ENCODE results near the gene FAIM.

Gene FAIM

DNA sequence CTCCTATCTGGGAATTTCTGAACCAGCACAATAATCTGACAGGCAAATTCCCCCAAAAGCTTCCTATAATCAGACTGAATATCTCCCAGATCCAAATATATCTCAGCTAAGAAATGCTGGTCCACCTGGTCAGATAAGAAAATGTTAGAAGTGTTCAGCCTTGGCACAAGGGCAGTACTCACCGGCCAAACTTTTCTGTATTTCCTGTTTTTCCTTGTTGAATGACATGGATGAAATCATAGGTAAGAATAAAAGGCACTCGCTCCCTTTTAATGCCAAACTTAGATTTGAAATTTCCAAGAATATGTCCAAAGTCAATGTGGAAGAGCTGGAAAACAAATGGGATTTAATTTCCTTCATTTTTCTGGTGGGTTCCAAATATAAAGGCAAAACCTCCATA is 48.9 kb downstream of the FAIM start:
- H3K18ac ChIP-seq (ENCODE audit: low read length): no peak overlapping the region
- no peak overlapping the region for H2AK5ac ChIP-seq (ENCODE audit: low read depth, low read length)
- H4K8ac ChIP-seq (ENCODE audit: low read depth, low read length): no peak overlapping the region
- H3K14ac ChIP-seq (ENCODE audit: low read length): no peak overlapping the region
- H3K23ac ChIP-seq (ENCODE audit: low read depth, low read length, poor library complexity): no peak overlapping the region
- H3K4me1 ChIP-seq (ENCODE audit: control insufficient read depth in 2 of 2, insufficient read depth in 1 of 2, low read depth in 1 of 2, low read length in 2 of 2): no peaks in the 10 kb centered on the region
- no peak overlapping the region for H3K27ac ChIP-seq (replicated peaks; ENCODE audit: low read length)
- WGBS, 2 donors (ENCODE audit: extremely low coverage in 2 of 2, insufficient read length in 2 of 2, insufficient replicate concordance in 1 of 2): no CpG with 5 or more reads among the region's 2 CpGs
- no peak overlapping the region for H4K91ac ChIP-seq (ENCODE audit: low read depth, low read length, poor library complexity)
- H3K27me3 ChIP-seq (ENCODE audit: control insufficient read depth in 3 of 3, insufficient read depth in 3 of 3, low read depth in 1 of 3, low read length in 3 of 3): no peaks in the 10 kb centered on the region
- no peak overlapping the region for H2BK120ac ChIP-seq (ENCODE audit: low read depth, low read length)
- H3K36me3 ChIP-seq (replicated peaks in 1 of 2; ENCODE audit: control insufficient read depth in 2 of 2, insufficient read depth in 2 of 2, low read length in 2 of 2): peaks cover 6 to 43% of the 10 kb centered on the region in 2 donors
- H3K4ac ChIP-seq (ENCODE audit: low read length): no peak overlapping the region
- no peak overlapping the region for H3K4me2 ChIP-seq (ENCODE audit: insufficient read depth, low read length, poor library complexity, severe bottlenecking)
- no peak overlapping the region for H3K4me3 ChIP-seq (ENCODE audit: low read length in 2 of 2)
- H3K79me1 ChIP-seq (ENCODE audit: low read depth, low read length): no peaks in the 10 kb centered on the region
- H2BK12ac ChIP-seq (ENCODE audit: low read length): no peak overlapping the region
- no peak for DNase-seq (ENCODE audit: low spot score)
- no peak overlapping the region for H3K9ac ChIP-seq (ENCODE audit: low read depth, low read length, poor library complexity)
- no peaks in the 10 kb centered on the region for H3K9me3 ChIP-seq (replicated peaks in 1 of 2; ENCODE audit: control insufficient read depth in 2 of 2, insufficient read depth in 1 of 2, low read depth in 1 of 2, low read length in 2 of 2)
- H2BK15ac ChIP-seq (ENCODE audit: low read length): no peak overlapping the region
- H2AFZ ChIP-seq (ENCODE audit: low read length): no peak overlapping the region
- H2BK5ac ChIP-seq (ENCODE audit: low read length): no peak overlapping the region

DNA sequence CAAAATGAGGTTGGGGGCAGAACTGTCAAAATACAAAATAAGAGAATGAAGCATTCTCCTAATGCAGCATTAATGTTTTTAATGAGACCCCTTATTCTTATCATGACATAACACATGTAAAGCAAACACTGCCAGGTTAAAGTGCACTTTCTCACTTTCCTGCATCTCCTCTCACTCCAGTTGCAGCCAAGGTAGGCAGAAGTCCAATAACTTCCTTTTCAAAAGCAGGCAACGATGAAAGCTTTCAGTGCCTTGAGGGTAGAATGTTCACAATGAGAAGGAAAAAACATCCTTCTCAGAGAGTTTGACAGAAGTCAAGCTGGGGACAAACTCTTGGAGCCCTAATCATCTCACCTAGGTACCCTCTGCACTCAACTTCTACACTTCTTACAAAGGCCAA is 59.5 kb downstream of the FAIM start:
- Histone ChIP-seq H3K23ac (ENCODE audit: low read depth, low read length, poor library complexity) (no peak overlapping the region), H3K79me1 (ENCODE audit: low read depth, low read length) (no peaks in the 10 kb centered on the region), H3K27ac (replicated peaks; ENCODE audit: low read length) (no peak overlapping the region), H2AK5ac (ENCODE audit: low read depth, low read length) (no peak overlapping the region), H3K4me3 (ENCODE audit: low read length in 2 of 2) (no peak overlapping the region), H3K9ac (ENCODE audit: low read depth, low read length, poor library complexity) (no peak overlapping the region), H3K4me2 (ENCODE audit: insufficient read depth, low read length, poor library complexity, severe bottlenecking) (no peak overlapping the region), H4K8ac (ENCODE audit: low read depth, low read length) (no peak overlapping the region), H3K9me3 (replicated peaks in 1 of 2; ENCODE audit: control insufficient read depth in 2 of 2, insufficient read depth in 1 of 2, low read depth in 1 of 2, low read length in 2 of 2) (peaks cover 0 to 2% of the 10 kb centered on the region in 2 donors), H3K36me3 (replicated peaks in 1 of 2; ENCODE audit: control insufficient read depth in 2 of 2, insufficient read depth in 2 of 2, low read length in 2 of 2) (peaks cover 3 to 27% of the 10 kb centered on the region in 2 donors), H2BK5ac (ENCODE audit: low read length) (no peak overlapping the region), H3K18ac (ENCODE audit: low read length) (no peak overlapping the region), H4K91ac (ENCODE audit: low read depth, low read length, poor library complexity) (no peak overlapping the region), H2AFZ (ENCODE audit: low read length) (no peak overlapping the region), H3K4ac (ENCODE audit: low read length) (no peak overlapping the region), H2BK15ac (ENCODE audit: low read length) (no peak overlapping the region), H3K4me1 (ENCODE audit: control insufficient read depth in 2 of 2, insufficient read depth in 1 of 2, low read depth in 1 of 2, low read length in 2 of 2) (peaks cover 0 to 16% of the 10 kb centered on the region in 2 donors), H2BK120ac (ENCODE audit: low read depth, low read length) (no peak overlapping the region), H2BK12ac (ENCODE audit: low read length) (no peak overlapping the region), H3K27me3 (ENCODE audit: control insufficient read depth in 3 of 3, insufficient read depth in 3 of 3, low read depth in 1 of 3, low read length in 3 of 3) (no peaks in the 10 kb centered on the region), H3K14ac (ENCODE audit: low read length) (no peak overlapping the region)
- no CpG with 5 or more reads among the region's 1 CpG for WGBS, 2 donors (ENCODE audit: extremely low coverage in 2 of 2, insufficient read length in 2 of 2, insufficient replicate concordance in 1 of 2)
- no peak for DNase-seq (ENCODE audit: low spot score)

DNA sequence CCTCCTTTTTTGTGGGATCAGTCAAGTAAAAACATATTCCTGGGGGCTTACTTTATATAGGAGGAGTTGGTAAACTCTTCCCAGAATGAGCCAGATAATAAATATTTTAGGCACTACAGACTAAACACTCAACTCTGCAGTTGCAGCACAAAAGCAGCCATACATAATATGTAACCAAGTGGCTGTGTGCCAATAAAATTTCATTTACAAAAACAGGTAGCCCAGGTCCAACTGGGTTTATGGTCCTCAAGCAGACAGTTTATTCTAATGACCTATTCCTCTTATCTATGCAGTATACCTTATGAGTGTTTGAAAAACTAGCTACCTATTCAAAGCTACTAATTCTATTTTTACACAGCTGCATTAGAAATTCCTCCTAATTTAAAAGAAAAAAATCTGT is 61.8 kb downstream of the FAIM start:
- Histone ChIP-seq H3K36me3 (replicated peaks in 1 of 2; ENCODE audit: control insufficient read depth in 2 of 2, insufficient read depth in 2 of 2, low read length in 2 of 2) (peaks cover 3 to 11% of the 10 kb centered on the region in 2 donors), H3K79me1 (ENCODE audit: low read depth, low read length) (no peaks in the 10 kb centered on the region), H2AK5ac (ENCODE audit: low read depth, low read length) (no peak overlapping the region), H3K27me3 (ENCODE audit: control insufficient read depth in 3 of 3, insufficient read depth in 3 of 3, low read depth in 1 of 3, low read length in 3 of 3) (no peaks in the 10 kb centered on the region), H2AFZ (ENCODE audit: low read length) (no peak overlapping the region), H2BK12ac (ENCODE audit: low read length) (no peak overlapping the region), H3K4me1 (ENCODE audit: control insufficient read depth in 2 of 2, insufficient read depth in 1 of 2, low read depth in 1 of 2, low read length in 2 of 2) (peaks cover 0 to 29% of the 10 kb centered on the region in 2 donors), H3K4ac (ENCODE audit: low read length) (no peak overlapping the region), H4K91ac (ENCODE audit: low read depth, low read length, poor library complexity) (no peak overlapping the region), H2BK15ac (ENCODE audit: low read length) (no peak overlapping the region), H3K4me2 (ENCODE audit: insufficient read depth, low read length, poor library complexity, severe bottlenecking) (no peak overlapping the region), H3K9ac (ENCODE audit: low read depth, low read length, poor library complexity) (no peak overlapping the region), H3K9me3 (replicated peaks in 1 of 2; ENCODE audit: control insufficient read depth in 2 of 2, insufficient read depth in 1 of 2, low read depth in 1 of 2, low read length in 2 of 2) (peaks cover 2 to 13% of the 10 kb centered on the region in 2 donors), H3K18ac (ENCODE audit: low read length) (no peak overlapping the region), H3K4me3 (ENCODE audit: low read length in 2 of 2) (no peak overlapping the region), H3K23ac (ENCODE audit: low read depth, low read length, poor library complexity) (no peak overlapping the region), H3K14ac (ENCODE audit: low read length) (no peak overlapping the region), H2BK120ac (ENCODE audit: low read depth, low read length) (no peak overlapping the region), H2BK5ac (ENCODE audit: low read length) (no peak overlapping the region), H4K8ac (ENCODE audit: low read depth, low read length) (no peak overlapping the region), H3K27ac (replicated peaks; ENCODE audit: low read length) (no peak overlapping the region)
- DNase-seq (ENCODE audit: low spot score): no peak

- no peak overlapping the region for H2BK12ac ChIP-seq (ENCODE audit: low read length)
- H2BK120ac ChIP-seq (ENCODE audit: low read depth, low read length): no peak overlapping the region
- no peak overlapping the region for H4K8ac ChIP-seq (ENCODE audit: low read depth, low read length)
- WGBS, 2 donors (ENCODE audit: extremely low coverage in 2 of 2, insufficient read length in 2 of 2, insufficient replicate concordance in 1 of 2): no CpG with 5 or more reads among the region's 4 CpGs
- no peak overlapping the region for H3K4me2 ChIP-seq (ENCODE audit: insufficient read depth, low read length, poor library complexity, severe bottlenecking)
- H3K27ac ChIP-seq (replicated peaks; ENCODE audit: low read length): no peak overlapping the region
- H2AFZ ChIP-seq (ENCODE audit: low read length): peak overlapping the region; percentile 8
- no peak overlapping the region for H3K4ac ChIP-seq (ENCODE audit: low read length)
- DNase-seq (ENCODE audit: low spot score): no peak
- peaks cover 0 to 29% of the 10 kb centered on the region in 2 donors for H3K4me1 ChIP-seq (ENCODE audit: control insufficient read depth in 2 of 2, insufficient read depth in 1 of 2, low read depth in 1 of 2, low read length in 2 of 2)
- no peaks in the 10 kb centered on the region for H3K79me1 ChIP-seq (ENCODE audit: low read depth, low read length)
- peaks cover 2 to 33% of the 10 kb centered on the region in 2 donors for H3K9me3 ChIP-seq (replicated peaks in 1 of 2; ENCODE audit: control insufficient read depth in 2 of 2, insufficient read depth in 1 of 2, low read depth in 1 of 2, low read length in 2 of 2)
- H2BK5ac ChIP-seq (ENCODE audit: low read length): no peak overlapping the region
- H3K18ac ChIP-seq (ENCODE audit: low read length): no peak overlapping the region
- H3K36me3 ChIP-seq (replicated peaks in 1 of 2; ENCODE audit: control insufficient read depth in 2 of 2, insufficient read depth in 2 of 2, low read length in 2 of 2): peaks cover 7 to 9% of the 10 kb centered on the region in 2 donors
- no peak overlapping the region for H3K4me3 ChIP-seq (ENCODE audit: low read length in 2 of 2)
- no peak overlapping the region for H2AK5ac ChIP-seq (ENCODE audit: low read depth, low read length)
- H3K14ac ChIP-seq (ENCODE audit: low read length): no peak overlapping the region
- no peak overlapping the region for H4K91ac ChIP-seq (ENCODE audit: low read depth, low read length, poor library complexity)
- H3K27me3 ChIP-seq (ENCODE audit: control insufficient read depth in 3 of 3, insufficient read depth in 3 of 3, low read depth in 1 of 3, low read length in 3 of 3): no peaks in the 10 kb centered on the region
- H2BK15ac ChIP-seq (ENCODE audit: low read length): no peak overlapping the region
- peak overlapping the region; percentile 34 for H3K9ac ChIP-seq (ENCODE audit: low read depth, low read length, poor library complexity)
- no peak overlapping the region for H3K23ac ChIP-seq (ENCODE audit: low read depth, low read length, poor library complexity)
These were observed 65.3 kb downstream of the FAIM start for GRCh38 chr3:138673641-138674530.

Data from neuronal stem cell (in vitro differentiated cells).